H1 (cell line): ENCODE results near the gene TET2. TPM values are rescaled to one million over a fixed set of nuclear protein-coding genes. Genes with fewer than 3 reads are reported as not detected.

Experiments used
- ATF2 ChIP-seq: IDR thresholded peaks from 2 replicates; pipeline ENCODE4 v1.6.1; 2012; ENCODE audit warnings: low read length, inconsistent platforms
- EZH2 ChIP-seq: fragments of 200-600 bp; sonication (generic); IDR thresholded peaks from 2 replicates; pipeline ENCODE4 v1.7.1; 2012; ENCODE audit warnings: low read depth, mild to moderate bottlenecking, moderate library complexity, low read length, inconsistent platforms; ENCODE audit not compliant: severe bottlenecking
- GABPA ChIP-seq: IDR thresholded peaks from 2 replicates; pipeline ENCODE4 v1.6.1; 2011; ENCODE audit warnings: mild to moderate bottlenecking, low read length, moderate library complexity, borderline replicate concordance; ENCODE audit not compliant: insufficient read depth
- KDM5A ChIP-seq: fragments of 200-600 bp; IDR thresholded peaks from 2 replicates; pipeline ENCODE4 v1.7.1; 2012; ENCODE audit warnings: mild to moderate bottlenecking, low read length, inconsistent platforms, mixed read lengths
- NANOG ChIP-seq: IDR thresholded peaks from 2 replicates; pipeline ENCODE4 v1.6.1; 2011; ENCODE audit warnings: low read length, low read depth, mild to moderate bottlenecking, inconsistent platforms; ENCODE audit not compliant: insufficient read depth, poor library complexity, severe bottlenecking
- RBBP5 ChIP-seq: IDR thresholded peaks from 2 replicates; pipeline ENCODE4 v1.7.1; 2012; ENCODE audit warnings: low read depth, mild to moderate bottlenecking, inconsistent platforms, low read length, moderate library complexity, borderline replicate concordance
- polyA plus RNA-seq, 7 experiments: library from polyadenylated mRNA; depleted of rRNA in 3 of 7; stranded (reverse) in 5 of 7; unstranded in 2 of 7; fragments of >200 nt in 5 of 7; fragments of 200-250 nt in 2 of 7; gene quantifications; 1 replicate in 5 of 7; 2 replicates in 1 of 7; 4 replicates in 1 of 7; pipeline versions ENCODE4 v1.2.1 to v1.2.3, GENCODE V29; 2011 to 2013; ENCODE audit warnings: missing spikeins in 2 of 7, mixed read lengths in 2 of 7
- total RNA-seq: library from RNA; stranded (reverse); fragmentation: NEBNext Ultra II Directional; extraction: Animal tissue kit (Norgen Biotek cat#: 25700); gene quantifications from 2 replicates; pipeline ENCODE4 v1.2.1, GENCODE V29; 2021

Gene TET2
- total and polyA plus RNA-seq, 2 of the 8 experiments (the other 6 are each of a cell fraction or from before 2014, with no cell fraction given) = 1.0 to 2.6 TPM

GRCh38 chr4:105102016-105102415 is 44.7 kb upstream of the TET2 start (continued):
- TF ChIP-seq ATF2 (no peak), RBBP5 (no peak), EZH2 (no peak), GABPA (no peak), NANOG (no peak), KDM5A (no peak)
